Tibial artery (tissue), 4 donors: ENCODE data around the gene CD47.

Experiments
- DNase-seq, 2 donors: peaks; one replicate each; pipeline ENCODE4 v3.0.0-alpha.2; 2019
- H3K27ac ChIP-seq, 2 donors: fragments of 200-600 bp; sonication (generic) in 1 of 2; 1 replicate in 1 of 2; 2 replicates in 1 of 2; pipeline ENCODE4 v1.5.1; 2018 to 2019; ENCODE audit warnings: mild to moderate bottlenecking in 1 of 2
- H3K27me3 ChIP-seq, 2 donors: fragments of 200-600 bp; sonication (generic) in 1 of 2; one replicate each; pipeline versions ENCODE4 v1.5.1 to v1.6.0; 2016 to 2019
- H3K36me3 ChIP-seq, 3 donors: fragments of 200-600 bp; sonication (generic) in 2 of 3; one replicate each; pipeline ENCODE4 v1.5.1; 2016 to 2019; ENCODE audit warnings: mild to moderate bottlenecking in 2 of 3
- H3K4me1 ChIP-seq, 4 donors: fragments of 200-600 bp; sonication (generic) in 2 of 4; 1 replicate in 3 of 4; 2 replicates in 1 of 4; pipeline ENCODE4 v1.5.1; 2016 to 2019
- H3K4me3 ChIP-seq, 2 donors: fragments of 200-600 bp; sonication (generic) in 1 of 2; 1 replicate in 1 of 2; 2 replicates in 1 of 2; pipeline ENCODE4 v1.5.1; 2018 to 2019; ENCODE audit warnings: mild to moderate bottlenecking in 2 of 2
- H3K9me3 ChIP-seq, 3 donors: fragments of 200-600 bp; sonication (generic) in 1 of 3; one replicate each; pipeline ENCODE4 v1.5.1; 2016 to 2019
- CTCF ChIP-seq, 2 experiments: fragments of 200-600 bp in 1 of 2; fragments of 450-650 bp in 1 of 2; IDR thresholded peaks; one replicate each; pipeline ENCODE4 v1.5.1; 2017 to 2019; ENCODE audit warnings: antibody characterized with exemption in 2 of 2, mild to moderate bottlenecking in 1 of 2, moderate library complexity in 1 of 2
- intact Hi-C: fragments of 100-400 bp; cut with DNase I; formaldehyde crosslinking; loops from one replicate; pipeline ENCODE4 v1.15.0; 2023; ENCODE audit warnings: low total_unique reads

The CD47 gene

GRCh38 chr3:108133048-108133369 is 42.2 kb upstream of the CD47 start:
- intact Hi-C loops, result no loop called here
- no peak overlapping the region for H3K4me3 ChIP-seq
- H3K27me3 ChIP-seq, result no peaks in the 10 kb centered on the region
- DNase-seq, result no peak
- no peak overlapping the region for H3K27ac ChIP-seq
- no peaks in the 10 kb centered on the region for H3K36me3 ChIP-seq
- peaks cover 0 to 22% (median 3%) of the 10 kb centered on the region in 4 donors for H3K4me1 ChIP-seq
- no peaks in the 10 kb centered on the region for H3K9me3 ChIP-seq
- TF ChIP-seq CTCF (IDR thresholded peaks at IDR 0.05), result no peak

- H3K4me3 ChIP-seq, result no peak overlapping the region
- no peak for DNase-seq
- H3K36me3 ChIP-seq, result no peaks in the 10 kb centered on the region
- no peak for TF ChIP-seq CTCF (IDR thresholded peaks at IDR 0.05)
- intact Hi-C loops, result no loop called here
- H3K9me3 ChIP-seq, result no peaks in the 10 kb centered on the region
- H3K27ac ChIP-seq, result no peak overlapping the region
- H3K27me3 ChIP-seq, result no peaks in the 10 kb centered on the region
- H3K4me1 ChIP-seq, result peaks cover 0 to 22% (median 3%) of the 10 kb centered on the region in 4 donors
Observed at GRCh38 chr3:108131475-108132134, 40.8 kb upstream of the CD47 start.

GRCh38 chr3:108130701-108131474 is 40.1 kb upstream of the CD47 start:
- Histone ChIP-seq H3K4me1 (peaks cover 0 to 22% (median 3%) of the 10 kb centered on the region in 4 donors), H3K27me3 (no peaks in the 10 kb centered on the region), H3K9me3 (no peaks in the 10 kb centered on the region), H3K36me3 (no peaks in the 10 kb centered on the region), H3K27ac (no peak overlapping the region), H3K4me3 (no peak overlapping the region)
- DNase-seq, result no peak
- no peak for TF ChIP-seq CTCF (IDR thresholded peaks at IDR 0.05)
- intact Hi-C loops, result no loop called here

GRCh38 chr3:108130236-108130635 is 39.4 kb upstream of the CD47 start:
- Histone ChIP-seq H3K27me3 (no peaks in the 10 kb centered on the region), H3K27ac (no peak overlapping the region), H3K36me3 (no peaks in the 10 kb centered on the region), H3K4me3 (no peak overlapping the region), H3K4me1 (peaks cover 0 to 22% (median 3%) of the 10 kb centered on the region in 4 donors), H3K9me3 (no peaks in the 10 kb centered on the region)
- intact Hi-C loops, result no loop called here
- no peak for DNase-seq
- TF ChIP-seq CTCF (IDR thresholded peaks at IDR 0.05), result no peak

GRCh38 chr3:108127301-108127988 is 36.6 kb upstream of the CD47 start:
- TF ChIP-seq CTCF (IDR thresholded peaks at IDR 0.05), result no peak
- intact Hi-C loops, result no loop called here
- no peaks in the 10 kb centered on the region for H3K27me3 ChIP-seq
- H3K9me3 ChIP-seq, result no peaks in the 10 kb centered on the region
- H3K4me1 ChIP-seq, result peaks cover 0 to 12% (median 3%) of the 10 kb centered on the region in 4 donors
- H3K4me3 ChIP-seq, result no peak overlapping the region
- no peak for DNase-seq
- no peaks in the 10 kb centered on the region for H3K36me3 ChIP-seq
- H3K27ac ChIP-seq, result no peak overlapping the region
